Esophagus muscularis mucosa (tissue), 4 donors: ENCODE measurements around the gene USP15.

ENCODE experiments used
- EP300 ChIP-seq: sonication (generic); formaldehyde crosslinking; IDR thresholded peaks from one replicate; pipeline ENCODE4 v1.6.1; 2017; ENCODE audit warnings: antibody characterized with exemption
- POLR2A ChIP-seq: fragments of 450-650 bp; IDR thresholded peaks from one replicate; pipeline ENCODE4 v1.6.1; 2017; ENCODE audit warnings: antibody characterized with exemption, moderate library complexity, mild to moderate bottlenecking, low read depth
- TF ChIP-seq, protein P1 (sequence below), 3 experiments: fragments of 200-600 bp in 2 of 3; fragments of 450-650 bp in 1 of 3; sonication (generic) in 2 of 3; IDR thresholded peaks; one replicate each; pipeline ENCODE4 v1.5.1; 2017 to 2019; ENCODE audit warnings: antibody characterized with exemption in 3 of 3, mild to moderate bottlenecking in 2 of 3, moderate library complexity in 1 of 3

DNA sequence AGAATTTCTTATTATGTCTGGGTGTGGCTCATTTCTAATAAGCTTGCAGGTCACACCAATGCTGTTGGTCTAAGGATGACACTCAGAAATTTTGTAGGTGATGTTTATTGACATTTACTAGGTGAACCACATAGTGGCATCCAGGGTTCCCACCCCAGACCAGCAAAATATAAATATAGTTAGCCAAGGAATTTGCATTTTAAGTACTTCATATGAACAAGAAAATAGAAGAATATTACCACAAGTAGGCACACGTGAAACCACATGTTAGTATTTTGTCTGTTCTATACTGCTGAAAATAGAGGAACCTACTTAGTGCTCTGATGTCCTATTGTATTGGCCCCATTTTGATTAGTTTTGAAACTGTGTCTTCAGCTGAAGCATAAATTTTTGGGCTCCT, 71.1 kb downstream of the USP15 start:
- TF ChIP-seq, protein P1, sequence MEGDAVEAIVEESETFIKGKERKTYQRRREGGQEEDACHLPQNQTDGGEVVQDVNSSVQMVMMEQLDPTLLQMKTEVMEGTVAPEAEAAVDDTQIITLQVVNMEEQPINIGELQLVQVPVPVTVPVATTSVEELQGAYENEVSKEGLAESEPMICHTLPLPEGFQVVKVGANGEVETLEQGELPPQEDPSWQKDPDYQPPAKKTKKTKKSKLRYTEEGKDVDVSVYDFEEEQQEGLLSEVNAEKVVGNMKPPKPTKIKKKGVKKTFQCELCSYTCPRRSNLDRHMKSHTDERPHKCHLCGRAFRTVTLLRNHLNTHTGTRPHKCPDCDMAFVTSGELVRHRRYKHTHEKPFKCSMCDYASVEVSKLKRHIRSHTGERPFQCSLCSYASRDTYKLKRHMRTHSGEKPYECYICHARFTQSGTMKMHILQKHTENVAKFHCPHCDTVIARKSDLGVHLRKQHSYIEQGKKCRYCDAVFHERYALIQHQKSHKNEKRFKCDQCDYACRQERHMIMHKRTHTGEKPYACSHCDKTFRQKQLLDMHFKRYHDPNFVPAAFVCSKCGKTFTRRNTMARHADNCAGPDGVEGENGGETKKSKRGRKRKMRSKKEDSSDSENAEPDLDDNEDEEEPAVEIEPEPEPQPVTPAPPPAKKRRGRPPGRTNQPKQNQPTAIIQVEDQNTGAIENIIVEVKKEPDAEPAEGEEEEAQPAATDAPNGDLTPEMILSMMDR (IDR thresholded peaks at IDR 0.05), result no peak
- TF ChIP-seq EP300 (no peak), POLR2A (no peak)
